GM10266 (cell line): ENCODE measurements around the gene MMP24OS.

ENCODE experiments used
- DNase-seq: peaks from one replicate; pipeline ENCODE4 v3.0.0; 2012; ENCODE audit errors: extremely low spot score
- TF ChIP-seq, protein P1 (sequence below): IDR thresholded peaks from 2 replicates; pipeline ENCODE4 v1.5.1; 2012; ENCODE audit warnings: mild to moderate bottlenecking, low read depth; ENCODE audit not compliant: control insufficient read depth, insufficient read depth; ENCODE audit errors: missing control alignments

Gene MMP24OS

GRCh38 chr20:35276408-35276807 is 1.5 kb downstream of the MMP24OS start:
- no peak for DNase-seq
- TF ChIP-seq, protein P1, sequence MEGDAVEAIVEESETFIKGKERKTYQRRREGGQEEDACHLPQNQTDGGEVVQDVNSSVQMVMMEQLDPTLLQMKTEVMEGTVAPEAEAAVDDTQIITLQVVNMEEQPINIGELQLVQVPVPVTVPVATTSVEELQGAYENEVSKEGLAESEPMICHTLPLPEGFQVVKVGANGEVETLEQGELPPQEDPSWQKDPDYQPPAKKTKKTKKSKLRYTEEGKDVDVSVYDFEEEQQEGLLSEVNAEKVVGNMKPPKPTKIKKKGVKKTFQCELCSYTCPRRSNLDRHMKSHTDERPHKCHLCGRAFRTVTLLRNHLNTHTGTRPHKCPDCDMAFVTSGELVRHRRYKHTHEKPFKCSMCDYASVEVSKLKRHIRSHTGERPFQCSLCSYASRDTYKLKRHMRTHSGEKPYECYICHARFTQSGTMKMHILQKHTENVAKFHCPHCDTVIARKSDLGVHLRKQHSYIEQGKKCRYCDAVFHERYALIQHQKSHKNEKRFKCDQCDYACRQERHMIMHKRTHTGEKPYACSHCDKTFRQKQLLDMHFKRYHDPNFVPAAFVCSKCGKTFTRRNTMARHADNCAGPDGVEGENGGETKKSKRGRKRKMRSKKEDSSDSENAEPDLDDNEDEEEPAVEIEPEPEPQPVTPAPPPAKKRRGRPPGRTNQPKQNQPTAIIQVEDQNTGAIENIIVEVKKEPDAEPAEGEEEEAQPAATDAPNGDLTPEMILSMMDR, result no peak

DNA sequence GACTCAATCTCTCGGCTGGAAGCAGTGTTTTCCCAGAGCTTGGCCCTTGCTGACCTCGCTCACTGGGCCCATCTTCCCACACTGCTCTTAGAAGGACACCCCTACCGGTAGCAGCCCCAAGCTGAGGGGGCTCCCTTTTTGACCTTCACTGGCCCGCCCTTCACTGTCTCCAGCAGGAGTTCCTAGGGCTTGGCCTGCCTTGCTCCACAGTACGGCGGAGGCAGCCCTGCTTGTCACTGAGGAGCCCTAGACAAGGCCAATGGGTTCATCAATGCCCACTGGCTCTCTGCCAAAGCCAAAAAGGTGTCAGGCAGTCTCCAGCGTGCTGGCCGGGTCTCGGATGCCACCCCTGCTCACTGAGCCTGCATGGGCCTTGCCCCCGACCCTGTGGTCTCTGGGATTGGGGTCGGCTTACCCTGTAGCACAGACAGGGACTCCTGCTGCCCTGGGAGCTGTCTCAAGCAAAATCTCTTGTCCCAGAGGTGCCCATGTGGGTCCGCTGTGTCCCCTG is 2.1 kb downstream of the MMP24OS start:
- TF ChIP-seq, protein P1, result no peak

DNA sequence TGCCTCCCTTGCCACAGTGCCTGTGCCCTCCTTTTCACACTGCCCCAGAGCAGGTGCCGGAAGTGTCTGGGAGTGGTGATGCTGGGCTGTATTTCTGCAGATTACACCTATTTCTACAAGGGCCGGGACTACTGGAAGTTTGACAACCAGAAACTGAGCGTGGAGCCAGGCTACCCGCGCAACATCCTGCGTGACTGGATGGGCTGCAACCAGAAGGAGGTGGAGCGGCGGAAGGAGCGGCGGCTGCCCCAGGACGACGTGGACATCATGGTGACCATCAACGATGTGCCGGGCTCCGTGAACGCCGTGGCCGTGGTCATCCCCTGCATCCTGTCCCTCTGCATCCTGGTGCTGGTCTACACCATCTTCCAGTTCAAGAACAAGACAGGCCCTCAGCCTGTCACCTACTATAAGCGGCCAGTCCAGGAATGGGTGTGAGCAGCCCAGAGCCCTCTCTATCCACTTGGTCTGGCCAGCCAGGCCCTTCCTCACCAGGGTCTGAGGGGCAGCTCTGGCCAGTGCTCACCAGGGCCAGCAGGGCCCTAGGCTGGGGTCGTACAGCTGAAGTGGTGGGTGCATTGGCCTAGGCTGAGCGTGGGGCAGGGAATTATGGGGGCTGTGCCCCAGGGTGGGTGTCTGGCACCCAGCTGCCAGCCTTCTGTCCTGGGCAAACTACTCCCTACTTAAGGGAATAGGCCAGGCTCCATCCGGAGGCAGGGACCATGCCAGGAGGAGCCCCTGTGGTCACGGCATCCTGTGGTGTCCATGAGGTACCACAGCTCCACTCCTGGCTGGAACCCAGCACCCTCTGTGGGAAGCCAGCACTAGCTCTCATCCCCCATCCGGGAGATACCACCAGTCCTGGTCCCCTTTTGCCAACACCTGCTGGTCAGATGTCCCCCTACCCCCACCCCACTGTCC is 3.5 kb downstream of the MMP24OS start:
- no peak for DNase-seq
- TF ChIP-seq, protein P1, result no peak

More for the DNA sequence above, 2.1 kb downstream of the MMP24OS start:
- DNase-seq, result no peak

- no peak for DNase-seq
- TF ChIP-seq, protein P1, result no peak
These were observed 4.3 kb downstream of the MMP24OS start for GRCh38 chr20:35273449-35274171.

DNA sequence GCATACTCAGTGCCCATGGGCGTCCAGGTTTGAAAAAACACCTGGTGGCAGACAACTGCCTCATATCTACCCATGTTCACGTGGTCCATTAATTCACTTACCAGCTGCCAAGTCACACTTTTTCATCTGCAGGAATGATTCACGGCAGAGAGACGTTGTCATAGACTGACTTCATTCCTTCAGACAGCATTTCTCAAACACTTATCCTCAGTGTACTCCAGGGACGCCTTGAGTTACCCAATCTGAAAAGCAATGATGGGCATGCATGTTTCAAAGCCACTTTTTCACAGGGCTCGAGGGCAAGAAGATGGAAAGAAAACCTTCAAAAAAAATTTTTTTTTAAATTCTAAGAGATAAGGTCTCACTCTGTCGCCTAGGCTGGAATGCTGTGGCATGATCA is 6.0 kb downstream of the MMP24OS start:
- DNase-seq, result no peak

DNA sequence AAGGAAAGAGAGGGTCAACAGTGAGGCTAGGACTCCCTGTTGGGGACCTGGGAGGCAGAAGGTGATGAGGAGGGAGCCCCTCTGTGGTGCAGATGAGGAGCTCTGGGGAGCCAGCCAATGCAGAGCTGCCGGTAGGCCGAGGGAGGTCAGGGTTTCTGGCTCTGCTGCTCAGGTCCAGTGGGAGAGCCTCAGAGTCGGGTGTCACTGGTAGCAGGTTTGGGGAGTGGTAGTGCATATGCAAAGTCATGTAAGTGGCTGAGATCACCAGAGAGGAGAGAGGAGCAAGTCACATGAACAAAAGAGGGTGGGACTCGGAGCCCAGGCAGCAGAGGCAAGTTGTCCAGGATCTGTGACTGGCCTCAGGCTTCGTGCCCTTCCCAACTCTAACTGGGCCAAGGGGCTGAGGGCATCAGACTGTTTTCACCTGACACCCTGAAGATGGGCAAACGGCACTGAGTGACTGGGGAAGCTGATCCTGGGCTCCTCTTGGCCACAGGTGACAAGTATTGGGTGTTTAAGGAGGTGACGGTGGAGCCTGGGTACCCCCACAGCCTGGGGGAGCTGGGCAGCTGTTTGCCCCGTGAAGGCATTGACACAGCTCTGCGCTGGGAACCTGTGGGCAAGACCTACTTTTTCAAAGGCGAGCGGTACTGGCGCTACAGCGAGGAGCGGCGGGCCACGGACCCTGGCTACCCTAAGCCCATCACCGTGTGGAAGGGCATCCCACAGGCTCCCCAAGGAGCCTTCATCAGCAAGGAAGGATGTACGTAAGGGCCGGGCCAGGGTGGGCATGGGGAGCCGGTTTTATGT is 6.6 kb downstream of the MMP24OS start:
- TF ChIP-seq, protein P1, result no peak
- DNase-seq, result no peak

More for the DNA sequence above, 6.0 kb downstream of the MMP24OS start:
- TF ChIP-seq, protein P1, result no peak
